IgD-negative memory B cell (primary cell): ENCODE measurements around the gene ARL3. TPM values are rescaled to one million over a fixed set of nuclear protein-coding genes. Genes with fewer than 3 reads are reported as not detected.

Experiments used
- H3K27ac Mint-ChIP-seq, 3 donors: one replicate each; pipeline ENCODE4 v1.8.0; 2020 to 2022; ENCODE audit warnings: mild to moderate bottlenecking in 3 of 3, mixed read lengths in 3 of 3, moderate library complexity in 1 of 3
- H3K27me3 Mint-ChIP-seq: one replicate; pipeline ENCODE4 v1.8.0; 2021; ENCODE audit warnings: mixed read lengths
- H3K36me3 Mint-ChIP-seq: one replicate; pipeline ENCODE4 v1.8.0; 2020; ENCODE audit warnings: mild to moderate bottlenecking, mixed read lengths
- H3K4me1 Mint-ChIP-seq, 3 donors: one replicate each; pipeline ENCODE4 v1.8.0; 2020 to 2022; ENCODE audit warnings: mixed read lengths in 3 of 3, mild to moderate bottlenecking in 1 of 3
- H3K4me3 Mint-ChIP-seq, 4 donors: one replicate each; pipeline ENCODE4 v1.8.0; 2020 to 2022; ENCODE audit warnings: mild to moderate bottlenecking in 4 of 4, mixed read lengths in 4 of 4, moderate library complexity in 3 of 4
- H3K9me3 Mint-ChIP-seq, 3 donors: one replicate each; pipeline ENCODE4 v1.8.0; 2020 to 2021; ENCODE audit warnings: mixed read lengths in 3 of 3, mild to moderate bottlenecking in 1 of 3
- polyA plus RNA-seq: library from polyadenylated mRNA; unstranded; fragments of 300-500 nt; fragmentation: Illumina TruSeq; gene quantifications from one replicate; pipeline ENCODE4 v1.2.3, GENCODE V29; 2021

ARL3 gene
- polyA plus RNA-seq, 1 donor from 2014 or later = 3.8 TPM

DNA sequence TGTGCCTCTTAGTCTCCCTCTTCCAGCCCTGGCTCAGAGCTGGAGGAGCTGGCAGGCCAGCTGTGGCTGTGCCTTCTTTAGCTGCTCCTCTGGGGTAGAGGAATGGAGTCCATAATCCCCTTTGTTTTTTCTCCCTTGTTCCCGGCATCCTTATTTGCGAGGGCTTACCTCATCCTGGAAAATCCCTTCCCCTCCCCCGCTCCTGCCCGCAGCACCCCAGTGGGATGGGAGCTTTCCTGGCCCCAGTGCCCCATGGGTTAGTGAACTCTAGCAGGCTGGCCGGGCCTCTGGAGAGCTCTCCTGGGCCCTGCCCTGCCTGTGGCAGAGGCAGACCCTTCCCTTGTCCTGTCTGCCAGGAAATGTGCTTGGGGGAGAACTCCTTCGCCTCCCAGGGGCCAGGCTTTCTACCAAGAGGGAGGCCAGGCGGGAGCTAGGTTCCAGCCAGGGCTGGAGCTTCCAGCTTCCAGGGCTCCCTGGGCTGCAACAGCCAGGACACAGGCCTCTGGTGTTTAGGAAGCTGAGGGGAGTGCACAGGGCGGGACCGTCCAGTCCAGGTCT is 86.4 kb downstream of the ARL3 start:
- Mint-ChIP-seq H3K4me1 (peaks cover 0 to 11% (median 9%) of the 10 kb centered on the region in 3 donors), H3K36me3 (peaks cover 5% of the 10 kb centered on the region), H3K9me3 (no peaks in the 10 kb centered on the region), H3K27ac (peak overlapping the region in 1 of 3 donors; percentile 73), H3K4me3 (no peak overlapping the region), H3K27me3 (no peaks in the 10 kb centered on the region)

DNA sequence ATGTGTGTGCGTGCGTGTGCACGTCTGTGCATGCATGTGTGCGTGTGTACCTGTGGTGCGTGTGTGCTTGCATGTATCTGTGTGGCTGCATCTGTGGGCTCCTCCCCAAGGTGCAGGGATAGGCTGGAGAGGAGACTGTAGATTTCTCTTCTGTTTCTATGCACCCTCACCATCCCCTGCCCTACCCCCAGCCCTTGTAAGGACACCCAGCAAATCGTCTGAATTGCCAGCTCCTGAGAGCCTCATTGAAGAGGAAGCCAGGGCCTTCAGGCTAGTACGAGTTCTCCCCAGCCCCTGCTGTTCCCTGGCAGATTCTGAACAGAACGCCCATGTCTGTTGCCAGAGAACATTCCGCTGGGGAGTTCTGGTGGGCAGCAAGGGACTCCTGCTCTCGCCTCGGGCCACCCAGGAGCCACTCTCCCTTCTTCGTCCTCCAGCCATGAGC is 86.9 kb downstream of the ARL3 start:
- Mint-ChIP-seq H3K4me3 (no peak overlapping the region), H3K4me1 (peaks cover 0 to 9% (median 9%) of the 10 kb centered on the region in 3 donors), H3K27ac (peak overlapping the region in 1 of 3 donors; percentile 73), H3K36me3 (peaks cover 5% of the 10 kb centered on the region), H3K9me3 (no peaks in the 10 kb centered on the region), H3K27me3 (no peaks in the 10 kb centered on the region)

DNA sequence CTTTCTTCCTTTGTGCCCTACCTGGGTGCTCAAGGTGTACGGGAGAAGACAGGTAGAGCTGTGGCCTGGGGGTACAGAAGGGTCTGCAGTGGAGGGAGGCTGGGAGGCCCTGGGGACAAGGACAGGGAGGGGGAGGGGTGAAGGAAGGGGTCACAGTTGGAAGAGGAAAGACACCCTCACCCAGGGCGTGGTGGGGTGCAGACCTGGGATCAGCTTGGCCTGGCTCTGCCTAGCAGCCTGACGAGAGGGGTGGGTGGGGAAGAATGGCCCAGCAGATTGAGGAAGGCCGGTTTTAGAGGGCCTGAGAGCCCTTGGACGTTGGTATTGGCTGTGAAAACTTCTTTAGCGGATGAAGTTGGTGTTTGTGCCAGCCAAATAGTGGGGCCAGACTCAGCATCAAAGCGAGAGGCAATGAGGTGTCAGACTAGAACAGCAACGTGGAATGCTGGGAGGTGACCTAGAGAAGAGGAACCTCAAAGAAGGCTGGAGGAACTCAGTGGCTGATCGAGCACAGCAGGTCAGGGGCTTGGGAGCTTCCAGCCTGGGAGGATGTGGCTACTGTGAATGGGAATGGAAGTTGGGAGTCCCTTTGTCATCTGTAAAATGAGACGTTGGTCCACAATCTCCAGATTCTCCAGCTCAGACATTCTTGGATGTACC is 88.0 kb downstream of the ARL3 start:
- no peaks in the 10 kb centered on the region for H3K9me3 Mint-ChIP-seq
- H3K4me1 Mint-ChIP-seq = peaks cover 0 to 9% (median 9%) of the 10 kb centered on the region in 3 donors
- no peaks in the 10 kb centered on the region for H3K27me3 Mint-ChIP-seq
- peaks cover 2% of the 10 kb centered on the region for H3K36me3 Mint-ChIP-seq
- H3K4me3 Mint-ChIP-seq = no peak overlapping the region
- no peak overlapping the region for H3K27ac Mint-ChIP-seq

DNA sequence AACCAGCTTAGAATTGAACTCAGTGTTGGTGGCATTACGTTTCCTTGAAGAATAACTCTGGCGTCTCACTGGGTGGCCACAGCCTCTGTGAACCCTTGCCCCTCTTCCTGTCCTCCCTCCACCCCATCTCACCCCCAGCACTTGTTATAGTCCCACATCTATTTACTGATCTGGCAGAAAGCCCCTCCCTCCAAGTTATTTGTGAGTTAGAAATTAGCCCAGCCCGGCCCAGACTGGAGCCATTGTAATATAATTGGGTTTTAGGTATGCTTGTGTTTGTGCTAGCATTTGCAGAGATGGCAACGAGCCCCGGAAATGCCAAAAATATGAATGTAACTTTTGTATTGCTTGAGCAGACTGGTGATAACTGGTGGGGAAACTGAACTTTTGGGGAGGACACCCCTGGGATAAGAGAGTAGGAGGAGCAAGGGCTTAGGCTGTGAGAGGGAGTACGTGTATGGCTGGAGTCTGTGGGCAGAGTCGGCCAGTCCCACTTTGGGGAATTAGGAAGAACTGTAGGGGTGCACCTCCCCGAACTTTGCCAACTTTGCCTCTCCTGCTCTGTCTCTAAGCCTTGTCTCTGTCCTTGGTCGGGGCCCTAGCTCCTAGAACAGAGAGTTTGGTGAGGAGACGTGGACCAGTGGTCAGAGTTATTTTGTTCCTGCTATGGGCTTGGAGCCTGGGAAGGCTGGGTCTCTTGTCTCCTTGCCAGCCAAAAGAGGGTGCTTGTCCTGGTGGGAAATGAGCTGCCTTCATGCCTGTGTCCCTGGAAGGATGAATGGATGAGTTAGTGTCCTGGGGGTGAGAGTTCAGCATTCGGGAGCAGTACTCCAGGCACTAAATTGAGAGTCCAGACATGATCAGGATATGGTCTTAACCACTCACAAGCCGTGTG is 89.2 kb downstream of the ARL3 start:
- peak overlapping the region in 1 of 4 donors; percentile 49 for H3K4me3 Mint-ChIP-seq
- no peaks in the 10 kb centered on the region for H3K27me3 Mint-ChIP-seq
- H3K9me3 Mint-ChIP-seq = no peaks in the 10 kb centered on the region
- H3K4me1 Mint-ChIP-seq = peaks cover 0 to 9% (median 9%) of the 10 kb centered on the region in 3 donors
- H3K27ac Mint-ChIP-seq = no peak overlapping the region
- peaks cover 4% of the 10 kb centered on the region for H3K36me3 Mint-ChIP-seq

DNA sequence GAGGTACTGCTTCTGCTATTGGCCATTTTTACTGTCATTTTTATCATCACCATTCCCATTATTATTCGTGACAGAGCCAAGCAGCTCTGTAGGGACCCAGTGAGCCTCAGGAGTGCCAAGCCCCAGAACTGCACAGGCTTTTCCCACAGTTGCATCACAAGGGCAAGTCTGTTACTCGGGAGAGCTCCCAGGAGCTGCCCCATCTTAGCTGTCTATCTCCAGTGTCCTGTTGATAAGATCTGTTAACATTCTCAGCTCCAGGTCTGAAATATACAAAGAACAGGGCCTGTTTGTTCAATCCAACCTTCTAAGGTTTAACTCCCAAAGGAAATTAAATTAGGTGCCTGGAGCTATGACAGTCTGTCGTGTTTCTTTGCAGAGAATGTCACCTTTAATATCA is 90.1 kb downstream of the ARL3 start:
- peaks cover 0 to 9% (median 9%) of the 10 kb centered on the region in 3 donors for H3K4me1 Mint-ChIP-seq
- H3K36me3 Mint-ChIP-seq = peaks cover 4% of the 10 kb centered on the region
- H3K9me3 Mint-ChIP-seq = no peaks in the 10 kb centered on the region
- H3K27ac Mint-ChIP-seq = no peak overlapping the region
- no peak overlapping the region for H3K4me3 Mint-ChIP-seq
- no peaks in the 10 kb centered on the region for H3K27me3 Mint-ChIP-seq

Other genes with a start within 250 kb of the ARL3 start
- 53.4 TPM for gene ACTR1A, start 211.7 kb downstream of the ARL3 start, polyA plus RNA-seq
- 5.0 TPM for gene SUFU, start 210.4 kb downstream of the ARL3 start, polyA plus RNA-seq
- 71.5 TPM for gene TRIM8, start 69.9 kb downstream of the ARL3 start, polyA plus RNA-seq
- 6.4 TPM for gene SFXN2, start 239 bp upstream of the ARL3 start, polyA plus RNA-seq
- 28.8 TPM for gene WBP1L, start 29.6 kb upstream of the ARL3 start, polyA plus RNA-seq
- gene CYP17A1, start 123.0 kb upstream of the ARL3 start, polyA plus RNA-seq = 0.09 TPM
- gene BORCS7, start 139.9 kb upstream of the ARL3 start, polyA plus RNA-seq = 40.3 TPM
- not detected for gene AS3MT, start 155.1 kb upstream of the ARL3 start, polyA plus RNA-seq
- 7.9 TPM for gene CNNM2, start 203.9 kb upstream of the ARL3 start, polyA plus RNA-seq